B cell (primary cell): ENCODE measurements around the gene CFHR5. TPM values are rescaled to one million over a fixed set of nuclear protein-coding genes. Genes with fewer than 3 reads are reported as not detected.

Source experiments
- ATAC-seq: fragments of 200-7000 bp; cut with Tn5 transposase; one replicate; pipeline ENCODE4 v1.10.0; 2021; ENCODE audit warnings: low read depth, mild to moderate bottlenecking, moderate number of reproducible peaks, moderate library complexity
- CTCF ChIA-PET: fragments of 350-600 bp; sonication (Branson Sonifier 250); formaldehyde crosslinking; loops from one replicate; lab custom pipeline; 2021; ENCODE audit warnings: antibody characterized with exemption, inconsistent platforms; lab: Charles Lee
- POLR2A ChIA-PET: fragments of 350-600 bp; sonication (Branson Sonifier 250); formaldehyde crosslinking; loops from one replicate; lab custom pipeline; 2021; ENCODE audit warnings: antibody characterized with exemption; lab: Charles Lee
- DNase-seq: peaks from one replicate; pipeline ENCODE4 v3.0.0; 2013
- H2AFZ ChIP-seq: 2 replicates; pipeline ENCODE4 v1.6.1; 2012; ENCODE audit warnings: mild to moderate bottlenecking, low read depth, low read length; ENCODE audit not compliant: insufficient read depth, poor library complexity, severe bottlenecking
- H3K27ac ChIP-seq, 2 donors: 1 replicate in 1 of 2; 2 replicates in 1 of 2; pipeline ENCODE4 v1.5.1; 2012 to 2013; ENCODE audit warnings: low read length in 2 of 2, mild to moderate bottlenecking in 2 of 2, moderate library complexity in 1 of 2
- H3K27me3 ChIP-seq, 4 experiments: fragments of 200-600 bp in 1 of 4; sonication (generic) in 1 of 4; replicated peaks in 1 of 4; 1 replicate in 2 of 4; 2 replicates in 2 of 4; pipeline versions ENCODE4 v1.6.1 to v1.7.0; 2013 to 2016; ENCODE audit warnings: low read length in 3 of 4, mild to moderate bottlenecking in 2 of 4, mixed read lengths in 1 of 4, moderate library complexity in 1 of 4; ENCODE audit not compliant: insufficient read depth in 4 of 4, control insufficient read depth in 3 of 4; ENCODE audit errors: control extremely low read depth in 1 of 4
- H3K36me3 ChIP-seq, 2 experiments: replicated peaks in 1 of 2; 1 replicate in 1 of 2; 2 replicates in 1 of 2; pipeline versions ENCODE4 v1.6.1 to v1.7.1; 2013; ENCODE audit warnings: low read length in 1 of 2; ENCODE audit not compliant: insufficient read depth in 2 of 2, control insufficient read depth in 1 of 2; ENCODE audit errors: control extremely low read depth in 1 of 2, extremely low read depth in 1 of 2
- H3K4me1 ChIP-seq, 2 donors: fragments of 200-600 bp in 1 of 2; sonication (generic) in 1 of 2; 1 replicate in 1 of 2; 2 replicates in 1 of 2; pipeline versions ENCODE4 v1.5.1 to v1.6.1; 2013 to 2017; ENCODE audit warnings: low read length in 2 of 2; ENCODE audit not compliant: control insufficient read depth in 2 of 2, insufficient read depth in 2 of 2
- H3K4me2 ChIP-seq: replicated peaks from 2 replicates; pipeline ENCODE3; 2012; ENCODE audit warnings: mild to moderate bottlenecking, low read depth, low read length; ENCODE audit not compliant: poor library complexity, severe bottlenecking
- H3K4me3 ChIP-seq, 5 experiments: fragments of 200-600 bp in 1 of 5; sonication (generic) in 1 of 5; 1 replicate in 3 of 5; 2 replicates in 2 of 5; pipeline versions ENCODE4 v1.5.1 to v1.7.0; 2011 to 2016; ENCODE audit warnings: low read length in 4 of 5, mild to moderate bottlenecking in 4 of 5, low read depth in 2 of 5, control low read depth in 1 of 5, moderate library complexity in 1 of 5; ENCODE audit not compliant: insufficient read depth in 1 of 5; ENCODE audit errors: control extremely low read depth in 1 of 5, extremely low read depth in 1 of 5
- H3K79me2 ChIP-seq: fragments of 200-600 bp; sonication (generic); one replicate; pipeline ENCODE4 v1.6.0; 2016; ENCODE audit warnings: low read length; ENCODE audit not compliant: control insufficient read depth, insufficient read depth
- H3K9ac ChIP-seq: fragments of 200-600 bp; sonication (generic); 2 replicates; pipeline ENCODE4 v1.6.1; 2017; ENCODE audit warnings: mild to moderate bottlenecking, low read length, moderate library complexity
- H3K9me3 ChIP-seq, 3 donors: one replicate each; pipeline versions ENCODE4 v1.6.1 to v1.7.1; 2013; ENCODE audit warnings: low read length in 2 of 3; ENCODE audit not compliant: control insufficient read depth in 2 of 3, insufficient read depth in 1 of 3; ENCODE audit errors: control extremely low read depth in 1 of 3
- H4K20me1 ChIP-seq: 2 replicates; pipeline ENCODE4 v1.6.0; 2012; ENCODE audit warnings: mild to moderate bottlenecking, low read length; ENCODE audit not compliant: insufficient read depth, control insufficient read depth, poor library complexity, severe bottlenecking
- H3K27ac Mint-ChIP-seq: one replicate; pipeline ENCODE4 v1.8.0; 2021; ENCODE audit warnings: mixed read lengths
- H3K27me3 Mint-ChIP-seq: one replicate; pipeline ENCODE4 v1.8.0; 2021; ENCODE audit warnings: mixed read lengths
- H3K4me1 Mint-ChIP-seq: one replicate; pipeline ENCODE4 v1.8.0; 2021; ENCODE audit warnings: mixed read lengths
- H3K4me3 Mint-ChIP-seq: one replicate; pipeline ENCODE4 v1.8.0; 2021; ENCODE audit warnings: mixed read lengths
- H3K9me3 Mint-ChIP-seq: one replicate; pipeline ENCODE4 v1.8.0; 2022; ENCODE audit warnings: mixed read lengths; ENCODE audit not compliant: insufficient read depth
- EZH2 ChIP-seq: IDR thresholded peaks from 2 replicates; pipeline ENCODE4 v1.6.1; 2012; ENCODE audit warnings: borderline replicate concordance, low read depth, mild to moderate bottlenecking, moderate library complexity, low read length; ENCODE audit not compliant: insufficient read depth, poor library complexity, severe bottlenecking
- WGBS: methylation state at CpG from one replicate; pipeline ENCODE4 v1.1.5; 2013; ENCODE audit warnings: missing lambda C conversion rate; ENCODE audit not compliant: insufficient coverage; 5-methylcytosine and 5-hydroxymethylcytosine counted together
- intact Hi-C: fragments of 100-400 bp; cut with micrococcal nuclease; formaldehyde crosslinking; loops from one replicate; pipeline ENCODE4 v1.10.0; 2022
- polyA plus RNA-seq: library from polyadenylated mRNA; depleted of rRNA; stranded (reverse); fragments of >200 nt; gene quantifications from 2 replicates; pipeline ENCODE4 v1.2.3, GENCODE V29; 2012
- total RNA-seq, 2 donors: library from RNA; stranded (reverse); fragments of 120-200 nt in 1 of 2; gene quantifications; 1 replicate in 1 of 2; 2 replicates in 1 of 2; pipeline versions ENCODE4 v1.2.3 to v1.2.4, GENCODE V29; 2013 to 2022
- TF ChIP-seq, protein P1 (sequence below): fragments of 200-600 bp; IDR thresholded peaks from one replicate; pipeline ENCODE4 v1.8.0; 2022; ENCODE audit warnings: antibody characterized with exemption, mild to moderate bottlenecking

The CFHR5 gene
- total and polyA plus RNA-seq, 2 donors (not counting 1 experiment from before 2014, with no cell fraction given) = not detected

DNA sequence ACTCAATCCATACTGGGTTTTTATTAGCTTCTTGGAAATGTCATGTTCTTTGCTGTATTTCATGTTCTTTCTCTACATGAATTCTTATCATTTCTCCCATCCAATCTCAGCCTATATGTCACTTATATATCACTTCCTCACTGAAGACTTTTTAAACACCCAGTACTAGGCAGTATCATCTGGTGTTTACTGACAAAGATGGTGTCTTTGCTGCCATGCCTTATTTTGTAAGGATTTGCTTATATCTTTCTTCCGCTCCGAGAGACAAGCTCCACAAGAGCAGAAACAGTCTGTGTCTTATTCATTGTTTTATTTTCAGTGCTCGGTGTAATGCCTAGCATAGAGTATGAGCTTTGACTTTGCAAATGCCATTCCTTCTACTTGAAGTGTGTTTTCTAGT lies 59.5 kb downstream of the CFHR5 start:
- Histone ChIP-seq H3K27ac (no peak overlapping the region), H3K27me3 (peaks cover 0 to 4% (median 0%) of the 10 kb centered on the region in 4 experiments), H3K4me2 (no peak overlapping the region), H3K9me3 (peaks cover 0 to 1% (median 0%) of the 10 kb centered on the region in 3 donors), H2AFZ (no peak overlapping the region), H3K4me3 (no peak overlapping the region), H3K9ac (no peak overlapping the region), H3K79me2 (no peaks in the 10 kb centered on the region), H3K4me1 (no peaks in the 10 kb centered on the region), H4K20me1 (no peaks in the 10 kb centered on the region), H3K36me3 (no peaks in the 10 kb centered on the region)
- Mint-ChIP-seq H3K9me3 (no peaks in the 10 kb centered on the region), H3K4me1 (no peaks in the 10 kb centered on the region), H3K4me3 (no peak overlapping the region), H3K27me3 (peaks cover 11% of the 10 kb centered on the region), H3K27ac (no peak overlapping the region)
- POLR2A ChIA-PET = no interaction called here
- CTCF ChIA-PET = no interaction called here
- no CpG with 5 or more reads among the region's 3 CpGs for WGBS
- TF ChIP-seq EZH2 = no peak
- TF ChIP-seq, protein P1, sequence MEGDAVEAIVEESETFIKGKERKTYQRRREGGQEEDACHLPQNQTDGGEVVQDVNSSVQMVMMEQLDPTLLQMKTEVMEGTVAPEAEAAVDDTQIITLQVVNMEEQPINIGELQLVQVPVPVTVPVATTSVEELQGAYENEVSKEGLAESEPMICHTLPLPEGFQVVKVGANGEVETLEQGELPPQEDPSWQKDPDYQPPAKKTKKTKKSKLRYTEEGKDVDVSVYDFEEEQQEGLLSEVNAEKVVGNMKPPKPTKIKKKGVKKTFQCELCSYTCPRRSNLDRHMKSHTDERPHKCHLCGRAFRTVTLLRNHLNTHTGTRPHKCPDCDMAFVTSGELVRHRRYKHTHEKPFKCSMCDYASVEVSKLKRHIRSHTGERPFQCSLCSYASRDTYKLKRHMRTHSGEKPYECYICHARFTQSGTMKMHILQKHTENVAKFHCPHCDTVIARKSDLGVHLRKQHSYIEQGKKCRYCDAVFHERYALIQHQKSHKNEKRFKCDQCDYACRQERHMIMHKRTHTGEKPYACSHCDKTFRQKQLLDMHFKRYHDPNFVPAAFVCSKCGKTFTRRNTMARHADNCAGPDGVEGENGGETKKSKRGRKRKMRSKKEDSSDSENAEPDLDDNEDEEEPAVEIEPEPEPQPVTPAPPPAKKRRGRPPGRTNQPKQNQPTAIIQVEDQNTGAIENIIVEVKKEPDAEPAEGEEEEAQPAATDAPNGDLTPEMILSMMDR = no peak
- no peak for ATAC-seq
- intact Hi-C loops = no loop called here
- no peak for DNase-seq

DNA sequence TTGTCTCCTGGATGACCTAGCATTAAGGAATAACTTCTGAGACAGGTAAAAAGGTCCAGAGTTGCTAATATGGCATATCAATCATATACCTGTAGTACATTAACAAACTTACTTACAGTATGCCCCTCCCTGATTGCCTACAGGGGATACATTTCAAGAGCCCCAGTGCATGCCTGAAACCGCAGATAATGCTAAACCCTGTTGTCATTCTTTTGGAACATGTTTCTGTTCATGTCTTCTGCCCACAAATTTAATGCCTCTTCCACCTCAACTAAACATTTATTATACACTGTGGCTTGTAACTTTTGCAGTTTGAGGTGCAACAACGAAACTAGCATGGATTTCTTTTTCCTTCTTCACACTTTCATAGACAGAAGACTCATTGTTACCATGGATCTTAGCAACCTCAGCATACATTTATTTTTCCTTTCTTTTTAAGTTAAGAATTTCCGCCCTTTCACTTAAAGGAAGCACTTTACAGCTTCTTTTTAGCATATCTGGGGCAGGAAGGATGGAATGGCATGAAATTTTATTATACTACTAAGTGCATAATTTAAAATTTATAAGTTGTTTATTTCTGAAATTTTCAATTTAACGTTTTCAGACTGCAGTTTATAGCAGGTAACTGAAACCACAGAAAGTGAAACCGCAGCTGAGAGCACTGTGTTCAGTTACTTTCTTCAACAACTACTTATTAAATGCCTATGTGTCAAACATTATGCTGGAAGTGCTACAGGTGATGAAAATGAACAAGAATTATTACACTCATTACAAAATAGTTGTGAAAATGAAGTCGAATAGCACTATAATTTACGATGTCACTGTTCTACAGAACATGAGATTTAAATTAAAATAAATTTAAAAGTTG lies 64.4 kb downstream of the CFHR5 start:
- TF ChIP-seq, protein P1 = no peak
- TF ChIP-seq EZH2 = no peak
- no peak overlapping the region for H3K4me2 ChIP-seq
- no peak overlapping the region for H3K27ac Mint-ChIP-seq
- H3K9ac ChIP-seq = no peak overlapping the region
- peaks cover 2% of the 10 kb centered on the region for H3K27me3 Mint-ChIP-seq
- ChIA-PET CTCF (no interaction called here), POLR2A (no interaction called here)
- H3K4me1 Mint-ChIP-seq = no peaks in the 10 kb centered on the region
- WGBS = 69% methylated on average over 2 of the region's 7 CpGs
- peaks cover 0 to 1% (median 0%) of the 10 kb centered on the region in 3 donors for H3K9me3 ChIP-seq
- no peak overlapping the region for H2AFZ ChIP-seq
- H4K20me1 ChIP-seq = no peaks in the 10 kb centered on the region
- intact Hi-C loops = no loop called here
- no peaks in the 10 kb centered on the region for H3K36me3 ChIP-seq
- DNase-seq = no peak
- no peak overlapping the region for H3K4me3 Mint-ChIP-seq
- no peak overlapping the region for H3K4me3 ChIP-seq
- H3K27ac ChIP-seq = no peak overlapping the region
- H3K9me3 Mint-ChIP-seq = no peaks in the 10 kb centered on the region
- H3K4me1 ChIP-seq = no peaks in the 10 kb centered on the region
- ATAC-seq = no peak
- no peaks in the 10 kb centered on the region for H3K79me2 ChIP-seq
- H3K27me3 ChIP-seq = peaks cover 0 to 4% (median 0%) of the 10 kb centered on the region in 4 experiments
